Peyer's patch (tissue), 4 donors: ENCODE data around the gene TEX52.

ENCODE experiments used
- CTCF ChIP-seq, 6 experiments: fragments of 450-650 bp in 4 of 6; fragments of 200-600 bp in 2 of 6; sonication (generic) in 1 of 6; IDR thresholded peaks; one replicate each; pipeline ENCODE4 v1.5.1; 2017 to 2019; ENCODE audit warnings: antibody characterized with exemption in 6 of 6, mild to moderate bottlenecking in 3 of 6, moderate library complexity in 1 of 6
- POLR2A ChIP-seq, 2 donors: fragments of 450-650 bp; IDR thresholded peaks; one replicate each; pipeline ENCODE4 v1.5.1; 2017; ENCODE audit warnings: antibody characterized with exemption in 2 of 2, mild to moderate bottlenecking in 2 of 2, moderate library complexity in 2 of 2

- no peak for TF ChIP-seq CTCF (IDR thresholded peaks at IDR 0.05)
- TF ChIP-seq POLR2A (IDR thresholded peaks at IDR 0.05) = no peak
Measured at GRCh38 chr12:2805143-2805520, 51.7 kb downstream of the TEX52 start.
